Hematopoietic multipotent progenitor cell treated with erythropoietin and hydrocortisone succinate and interleukin-3 and kit ligand, for 6 days (in vitro differentiated cells): Measurements from ENCODE around the gene EGR4.

Experiments used
- DNase-seq: peaks from one replicate; pipeline ENCODE4 v3.0.0-alpha.2; 2015

Gene EGR4

GRCh38 chr2:73244580-73244979 is 48.8 kb downstream of the EGR4 start:
- no peak for DNase-seq

GRCh38 chr2:73243884-73244570 is 49.3 kb downstream of the EGR4 start:
- DNase-seq, result peak; percentile 62
